ENCODE measurements around the gene RXRA.

RXRA gene

GRCh38 chr9:134313470-134313869, 12.8 kb upstream of the RXRA start:
- no peak for DNase-seq

DNA sequence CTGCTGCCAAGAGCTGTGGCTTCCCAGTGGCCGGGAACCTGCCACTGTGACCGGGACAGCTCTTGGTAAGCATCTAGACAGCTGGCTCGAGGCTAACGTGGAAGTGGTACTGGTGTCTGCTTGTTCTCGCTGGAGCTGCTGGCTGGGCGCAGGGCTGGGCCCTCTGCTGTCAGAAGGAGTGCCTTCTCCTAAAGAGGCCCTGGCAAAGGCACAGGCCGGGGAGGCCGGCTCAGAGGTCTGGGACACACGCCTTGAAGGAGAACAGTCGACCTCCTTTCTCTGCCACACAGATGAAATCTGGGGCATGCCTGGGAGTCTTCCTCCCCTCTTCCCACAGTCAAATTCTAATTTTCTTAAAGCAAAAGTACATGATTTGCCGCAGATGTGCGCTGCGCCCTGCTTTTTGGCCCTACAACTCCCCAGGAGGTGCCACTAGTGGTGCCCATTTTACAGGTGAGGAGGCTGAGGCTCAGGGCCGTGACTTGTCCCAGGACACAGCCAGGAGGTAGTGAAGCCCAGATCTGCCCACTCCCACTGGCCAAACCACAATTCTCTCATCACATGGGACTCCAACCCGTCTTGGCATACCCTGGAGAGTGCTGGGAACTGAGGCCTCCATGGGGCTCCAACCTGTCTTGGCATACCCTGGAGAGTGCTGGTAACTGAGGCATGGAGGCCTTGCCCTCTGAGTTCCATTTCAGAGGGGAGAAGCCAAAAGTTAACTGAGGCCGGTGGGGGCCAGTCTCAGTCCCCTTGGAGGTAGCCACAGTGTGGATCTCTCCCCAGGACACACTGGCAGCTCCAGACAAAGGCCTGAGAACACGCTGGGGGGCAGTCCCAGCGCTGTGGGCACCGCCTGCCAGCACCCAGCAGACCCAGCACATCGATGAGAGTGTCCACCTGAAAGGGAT, 12.0 kb upstream of the RXRA start:
- DNase-seq, result no peak

GRCh38 chr9:134314950-134315715, 11.1 kb upstream of the RXRA start:
- no peak for DNase-seq

DNA sequence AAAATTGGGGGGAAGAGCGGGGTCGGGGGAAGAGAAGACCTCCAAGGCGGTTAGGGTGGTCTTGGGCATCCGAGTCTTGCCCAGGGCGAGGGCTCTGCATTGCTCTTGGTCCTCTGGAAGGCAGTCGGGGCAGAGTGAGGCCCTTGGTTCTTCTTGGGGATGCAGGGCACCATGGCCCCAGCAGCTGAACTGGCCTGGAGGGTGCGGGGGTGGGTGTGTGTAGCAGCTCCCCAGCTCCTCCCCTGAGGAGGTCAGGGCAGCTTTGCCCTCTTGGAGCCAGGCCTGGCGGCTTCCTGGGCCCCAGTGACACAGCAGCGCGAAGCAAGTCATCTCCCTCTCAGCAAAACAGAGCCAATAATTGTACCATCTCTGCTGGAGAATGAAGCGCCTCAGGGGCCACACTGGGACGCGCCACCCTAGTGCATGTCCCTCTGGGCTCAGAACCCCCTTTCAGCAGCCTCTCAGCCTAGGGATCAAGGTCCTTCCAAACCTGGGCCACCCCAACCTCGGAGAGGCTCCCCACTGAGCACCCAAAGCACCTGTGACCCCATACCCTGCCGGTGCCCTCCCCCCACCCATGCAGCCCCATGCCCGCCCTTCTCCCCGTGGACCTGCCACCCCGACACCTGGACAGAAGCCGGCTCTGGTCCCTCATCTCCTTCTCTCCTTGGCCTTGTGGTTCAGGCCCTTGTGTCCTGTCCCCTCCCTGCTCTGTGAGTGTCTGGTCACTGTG, 10.4 kb upstream of the RXRA start:
- DNase-seq, result peak; percentile 74

DNA sequence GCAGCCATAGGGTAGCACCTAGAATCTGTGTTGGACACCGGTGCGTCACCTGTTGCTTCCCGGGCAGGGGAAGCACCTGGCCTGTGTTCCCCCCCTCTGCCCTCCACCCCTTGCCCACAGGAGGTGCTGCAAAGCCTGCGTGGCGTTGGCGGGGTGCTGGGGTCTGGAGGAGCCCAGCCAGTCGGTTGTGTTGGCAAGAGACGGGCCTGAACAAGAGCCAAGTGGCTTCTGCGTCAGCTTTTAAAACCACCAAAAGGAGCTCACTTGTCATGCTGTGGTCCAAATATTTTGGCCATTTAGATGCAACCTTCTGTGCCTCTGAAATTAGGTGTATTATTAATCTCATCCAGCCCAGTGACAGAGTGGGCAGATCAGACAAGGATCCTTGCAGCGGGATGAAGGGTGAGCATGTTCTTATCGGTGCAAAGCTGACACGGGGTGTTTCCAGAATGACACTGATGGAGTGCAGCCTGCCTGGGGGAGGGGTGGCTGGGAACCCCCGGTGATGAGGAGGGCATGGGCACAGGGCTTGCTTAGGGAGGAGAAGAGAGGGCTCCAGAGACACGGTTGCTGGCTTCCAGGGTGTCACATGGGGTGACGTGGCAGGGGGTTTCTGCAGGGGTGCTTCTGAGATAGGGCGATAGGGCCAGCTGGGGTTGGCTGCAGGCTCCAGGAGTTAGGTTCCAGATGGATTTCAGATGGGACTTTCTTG, 9.7 kb upstream of the RXRA start:
- peak; percentile 94 for DNase-seq

GRCh38 chr9:134317400-134317789, 8.9 kb upstream of the RXRA start:
- DNase-seq, result no peak

DNA sequence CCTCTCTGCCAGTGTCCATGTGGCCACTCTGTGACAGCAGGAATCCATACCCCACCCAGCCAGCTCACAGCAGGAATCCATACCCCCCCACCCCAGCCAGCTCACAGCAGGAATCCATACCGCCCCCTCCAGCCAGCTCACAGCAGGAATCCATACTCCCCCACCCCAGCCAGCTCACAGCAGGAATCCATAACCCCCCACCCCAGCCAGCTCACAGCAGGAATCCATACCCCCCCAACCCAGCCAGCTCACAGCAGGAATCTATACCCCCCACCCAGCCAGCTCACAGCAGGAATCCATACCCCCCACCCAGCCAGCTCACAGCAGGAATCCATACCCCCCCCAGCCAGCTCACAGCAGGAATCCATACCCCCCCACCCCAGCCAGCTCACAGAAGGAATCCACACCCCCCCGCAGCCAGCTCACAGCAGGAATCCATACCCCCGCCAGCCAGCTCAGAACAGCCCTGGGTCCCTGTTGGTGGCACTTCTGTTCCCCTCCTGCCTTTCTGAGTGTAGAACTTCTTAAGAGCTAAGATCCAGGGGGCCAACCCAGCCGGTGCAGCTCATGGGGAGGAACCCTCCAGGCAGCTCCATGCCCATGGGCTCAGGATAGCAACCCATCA, 8.4 kb upstream of the RXRA start:
- no peak for DNase-seq

GRCh38 chr9:134318481-134318891, 7.8 kb upstream of the RXRA start:
- DNase-seq, result no peak

- no peak for DNase-seq
These were observed 7.3 kb upstream of the RXRA start for GRCh38 chr9:134318941-134319305.

DNA sequence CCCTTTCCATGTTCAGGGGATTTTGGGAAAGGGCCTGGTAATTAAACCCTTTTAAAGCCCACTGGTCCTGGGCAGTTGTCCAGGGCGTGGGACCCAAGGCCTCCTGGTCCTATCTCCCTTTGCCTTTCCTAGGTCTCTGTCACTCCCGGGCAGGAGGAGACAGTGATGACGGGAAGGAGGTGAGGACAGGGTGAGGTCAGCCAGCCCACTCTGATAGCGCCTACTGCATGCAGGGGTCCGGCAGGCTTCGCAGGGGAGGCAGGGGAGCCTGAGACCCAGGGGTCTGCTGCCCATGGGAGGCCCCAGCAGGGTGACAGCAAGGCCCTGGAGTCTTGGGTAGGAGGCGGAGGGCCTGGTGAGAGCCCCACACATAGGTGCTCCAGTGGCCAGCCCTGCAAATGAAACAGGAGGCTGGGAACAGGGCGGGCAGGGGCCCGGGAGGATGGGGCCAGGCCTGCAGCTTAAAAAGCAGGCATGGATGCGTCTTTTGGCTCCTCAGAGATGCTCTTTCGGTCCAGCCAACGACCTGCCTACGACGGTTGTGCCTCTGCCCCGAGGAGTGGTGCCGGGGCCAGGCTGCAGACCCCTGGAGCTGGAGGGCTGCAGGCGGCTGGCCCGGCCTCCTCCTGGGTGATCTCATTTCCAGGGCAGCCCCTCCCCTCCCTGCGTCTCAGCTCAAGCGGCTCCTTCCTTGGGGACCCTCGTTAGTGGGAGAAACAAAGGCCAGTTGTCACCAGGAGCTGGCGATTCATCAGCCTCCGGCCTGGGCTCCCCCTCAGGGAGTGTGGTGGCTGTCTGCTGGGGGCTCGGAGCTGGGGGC, 6.7 kb upstream of the RXRA start:
- DNase-seq, result no peak

DNA sequence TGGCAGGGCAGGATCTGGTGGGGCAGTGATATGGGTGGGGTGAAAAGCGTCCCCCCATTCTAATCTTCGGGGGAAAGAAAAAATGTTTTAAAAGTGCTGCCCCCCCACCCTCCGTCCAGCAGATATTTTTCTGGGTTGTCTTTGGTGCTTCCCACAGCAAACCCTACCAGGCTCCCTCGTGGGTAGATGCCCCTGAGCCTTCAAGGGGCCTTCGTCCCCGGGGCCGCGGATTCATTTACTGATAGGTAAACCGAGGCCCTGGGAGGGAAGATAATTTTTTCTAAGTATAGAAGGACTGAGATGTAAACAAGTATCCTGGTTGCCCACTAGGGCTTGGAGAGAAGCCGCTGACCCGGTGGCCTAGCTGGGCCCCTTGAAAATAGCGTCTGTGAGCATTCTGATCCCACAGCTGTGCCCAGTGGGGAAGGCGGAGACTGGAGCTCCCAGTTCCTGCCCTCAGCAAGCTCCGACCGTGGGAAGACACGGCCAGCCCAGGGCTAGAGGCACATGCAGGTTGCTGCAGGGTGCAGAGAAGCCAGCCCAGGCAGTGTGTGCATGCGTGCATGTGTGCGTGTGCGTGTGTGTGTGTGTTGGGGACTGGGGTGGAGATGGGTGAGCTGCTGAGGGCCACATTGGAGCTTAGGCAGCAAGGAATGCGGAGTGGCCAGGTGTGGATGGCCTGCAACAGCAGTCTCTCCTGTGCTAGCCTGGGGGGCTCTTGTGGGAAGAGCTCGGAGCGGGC, 6.0 kb upstream of the RXRA start:
- no peak for DNase-seq

DNA sequence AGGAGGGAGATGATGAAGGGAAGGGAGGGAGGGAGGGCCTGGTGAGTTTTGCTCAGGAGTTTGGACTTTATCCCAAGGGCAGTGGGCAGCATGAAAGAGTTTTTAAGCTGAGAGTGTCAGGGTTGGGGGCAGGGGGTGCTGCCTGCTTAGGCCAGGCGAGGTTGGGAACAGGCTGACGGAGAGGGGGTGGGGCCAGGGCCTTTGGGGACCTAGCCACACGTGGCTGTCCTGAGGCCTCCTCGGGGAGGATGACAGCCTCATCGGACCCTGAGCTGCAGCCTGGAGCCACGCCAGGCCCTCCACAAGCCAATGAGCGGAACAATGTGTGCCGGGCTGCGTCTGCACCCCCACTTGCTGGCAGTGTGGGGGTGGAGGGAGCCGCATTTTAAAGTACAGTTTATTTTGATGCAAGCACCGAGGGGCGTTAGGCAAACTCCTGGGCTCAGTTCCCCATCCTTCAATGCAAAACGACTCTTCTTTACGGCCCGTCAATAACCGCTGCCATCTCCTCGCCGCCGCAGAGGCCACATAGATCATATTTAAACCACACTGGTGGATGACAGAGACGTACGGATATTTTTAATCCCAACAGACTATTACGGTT, 5.3 kb upstream of the RXRA start:
- DNase-seq, result no peak

GRCh38 chr9:134321531-134321930, 4.7 kb upstream of the RXRA start:
- no peak for DNase-seq

GRCh38 chr9:134321946-134322741, 4.1 kb upstream of the RXRA start:
- peak; percentile 50 for DNase-seq

DNA sequence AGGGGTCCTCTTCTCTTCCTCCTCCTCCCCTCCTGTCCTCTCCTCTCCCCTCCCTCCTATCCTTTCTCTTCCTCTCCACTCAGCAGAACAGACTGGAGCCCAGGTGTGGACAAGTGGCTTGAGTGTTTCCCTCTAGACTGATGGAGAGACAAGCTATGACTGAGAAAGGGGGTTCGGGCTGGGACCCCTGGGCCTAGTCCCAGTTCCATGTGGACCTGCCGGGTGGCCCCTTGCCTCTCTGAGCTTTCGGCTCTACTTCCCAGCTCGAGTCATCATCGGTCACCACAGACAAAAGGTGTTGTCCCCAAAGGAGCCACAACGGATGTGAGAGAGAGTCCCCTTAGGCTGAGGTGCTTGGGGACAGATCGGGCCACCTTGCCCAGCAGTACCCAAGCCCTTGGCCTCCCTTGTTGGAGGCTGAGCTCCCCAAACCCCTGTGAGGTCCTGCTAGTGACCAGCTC, 3.4 kb upstream of the RXRA start:
- DNase-seq, result no peak

DNA sequence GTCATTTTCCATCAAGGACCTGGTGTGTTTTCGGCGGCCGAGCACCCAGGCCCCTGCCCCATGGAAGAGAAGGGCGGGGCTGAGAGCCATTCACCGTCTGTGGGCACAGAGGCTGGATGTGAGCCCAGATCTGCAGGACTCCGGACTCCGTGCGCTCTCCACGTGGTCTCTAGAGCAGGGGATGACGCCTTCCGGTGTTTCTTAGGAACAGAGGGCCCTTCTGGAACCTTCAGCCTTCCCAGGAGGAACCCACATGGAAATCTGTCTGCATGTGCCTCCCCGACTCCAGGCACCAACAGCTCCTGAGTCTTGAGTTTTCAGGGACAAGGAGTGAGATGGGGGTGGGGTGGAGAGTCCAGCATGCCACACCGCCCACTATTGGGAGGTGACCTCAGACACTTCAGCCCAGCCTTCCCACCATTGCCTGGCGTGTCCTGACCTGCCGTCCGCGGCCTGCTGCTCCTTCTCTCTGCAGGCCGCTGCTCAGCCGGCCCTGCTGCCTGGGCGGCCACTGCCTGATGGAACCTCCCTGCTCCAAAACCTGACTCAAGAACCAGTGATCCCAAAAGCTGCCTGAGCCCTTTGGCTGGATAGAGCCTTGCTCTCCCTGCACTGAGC, 2.4 kb upstream of the RXRA start:
- DNase-seq, result no peak

- no peak for DNase-seq
These were observed 1.7 kb upstream of the RXRA start for GRCh38 chr9:134324359-134325095.
